PFSK-1 (cell line): ENCODE data around the gene TSPAN18.

Source experiments
- POLR2AphosphoS5 ChIP-seq: IDR thresholded peaks from 2 replicates; pipeline ENCODE4 v1.6.1; 2012; ENCODE audit warnings: low read depth, mild to moderate bottlenecking, control low read depth, low read length, moderate library complexity
- REST ChIP-seq, 2 experiments: IDR thresholded peaks; 2 replicates each; pipeline versions ENCODE4 v1.6.1 to v1.8.0; 2011 to 2012; ENCODE audit warnings: low read depth in 2 of 2, low read length in 2 of 2, control low read depth in 1 of 2, inconsistent platforms in 1 of 2, mild to moderate bottlenecking in 1 of 2, moderate library complexity in 1 of 2; ENCODE audit not compliant: insufficient read depth in 1 of 2
- SIN3A ChIP-seq: IDR thresholded peaks from 2 replicates; pipeline ENCODE4 v1.6.1; 2012; ENCODE audit warnings: mild to moderate bottlenecking, low read length, moderate library complexity, borderline replicate concordance; ENCODE audit not compliant: insufficient read depth
- TAF1 ChIP-seq: IDR thresholded peaks from 2 replicates; pipeline ENCODE4 v1.6.1; 2012; ENCODE audit warnings: low read length, control low read depth, borderline replicate concordance; ENCODE audit not compliant: insufficient read depth

GRCh38 chr11:44727114-44727372 is 281 bp downstream of the TSPAN18 start:
- TF ChIP-seq REST (IDR thresholded peaks at IDR 0.05; ENCODE audit: insufficient read depth in 1 of 2, low read depth in 2 of 2, low read length in 2 of 2) (no peak), TAF1 (no peak), POLR2AphosphoS5 (no peak), SIN3A (no peak)
